ENCODE measurements around the gene HTR1D. TPM values are rescaled to one million over a fixed set of nuclear protein-coding genes. Genes with fewer than 3 reads are reported as not detected.
A peak's percentile ranks its signal among the peaks of the same experiment; 100 is the strongest.

HTR1D gene
- total RNA-seq, 1 donor from 2014 or later, result 2.1 TPM

GRCh38 chr1:23167353-23168078 is 49.8 kb downstream of the HTR1D start:
- no peak for TF ChIP-seq CTCF (IDR thresholded peaks at IDR 0.05)
- Mint-ChIP-seq H3K27ac (ENCODE audit: unreplicated experiment) (peak overlapping the region; percentile 98), H3K9me3 (ENCODE audit: low read depth) (no peaks in the 10 kb centered on the region), H3K36me3 (ENCODE audit: low read depth) (no peaks in the 10 kb centered on the region), H3K4me1 (ENCODE audit: low read depth) (peaks cover 62% of the 10 kb centered on the region), H3K4me3 (ENCODE audit: unreplicated experiment) (peak overlapping the region; percentile 99), H3K27me3 (ENCODE audit: low read depth) (no peaks in the 10 kb centered on the region)
- DNase-seq (ENCODE audit: low spot score), result no peak

- peaks cover 59% of the 10 kb centered on the region for H3K4me1 Mint-ChIP-seq (ENCODE audit: low read depth)
- H3K36me3 Mint-ChIP-seq (ENCODE audit: low read depth), result no peaks in the 10 kb centered on the region
- peak overlapping the region; percentile 92 for H3K27ac Mint-ChIP-seq (ENCODE audit: unreplicated experiment)
- DNase-seq (ENCODE audit: low spot score), result no peak
- no peak for TF ChIP-seq CTCF (IDR thresholded peaks at IDR 0.05)
- no peaks in the 10 kb centered on the region for H3K27me3 Mint-ChIP-seq (ENCODE audit: low read depth)
- H3K4me3 Mint-ChIP-seq (ENCODE audit: unreplicated experiment), result peak overlapping the region; percentile 88
- no peaks in the 10 kb centered on the region for H3K9me3 Mint-ChIP-seq (ENCODE audit: low read depth)
These were observed 50.4 kb downstream of the HTR1D start for GRCh38 chr1:23166854-23167253.

GRCh38 chr1:23163395-23163794 is 53.9 kb downstream of the HTR1D start:
- no peak for DNase-seq (ENCODE audit: low spot score)
- Mint-ChIP-seq H3K9me3 (ENCODE audit: low read depth) (no peaks in the 10 kb centered on the region), H3K4me1 (ENCODE audit: low read depth) (peaks cover 48% of the 10 kb centered on the region), H3K27ac (ENCODE audit: unreplicated experiment) (peak overlapping the region; percentile 39), H3K27me3 (ENCODE audit: low read depth) (no peaks in the 10 kb centered on the region), H3K4me3 (ENCODE audit: unreplicated experiment) (no peak overlapping the region), H3K36me3 (ENCODE audit: low read depth) (no peaks in the 10 kb centered on the region)
- TF ChIP-seq CTCF (IDR thresholded peaks at IDR 0.05), result no peak

- peaks cover 41% of the 10 kb centered on the region for H3K4me1 Mint-ChIP-seq (ENCODE audit: low read depth)
- H3K9me3 Mint-ChIP-seq (ENCODE audit: low read depth), result no peaks in the 10 kb centered on the region
- no peaks in the 10 kb centered on the region for H3K27me3 Mint-ChIP-seq (ENCODE audit: low read depth)
- H3K27ac Mint-ChIP-seq (ENCODE audit: unreplicated experiment), result no peak overlapping the region
- no peaks in the 10 kb centered on the region for H3K36me3 Mint-ChIP-seq (ENCODE audit: low read depth)
- DNase-seq (ENCODE audit: low spot score), result no peak
- H3K4me3 Mint-ChIP-seq (ENCODE audit: unreplicated experiment), result no peak overlapping the region
- no peak for TF ChIP-seq CTCF (IDR thresholded peaks at IDR 0.05)
These were observed 57.1 kb downstream of the HTR1D start for GRCh38 chr1:23159963-23160877.

GRCh38 chr1:23156940-23157339 is 60.4 kb downstream of the HTR1D start:
- no peak for TF ChIP-seq CTCF (IDR thresholded peaks at IDR 0.05)
- Mint-ChIP-seq H3K27me3 (ENCODE audit: low read depth) (no peaks in the 10 kb centered on the region), H3K9me3 (ENCODE audit: low read depth) (no peaks in the 10 kb centered on the region), H3K4me1 (ENCODE audit: low read depth) (peaks cover 40% of the 10 kb centered on the region), H3K27ac (ENCODE audit: unreplicated experiment) (no peak overlapping the region), H3K36me3 (ENCODE audit: low read depth) (no peaks in the 10 kb centered on the region), H3K4me3 (ENCODE audit: unreplicated experiment) (no peak overlapping the region)
- no peak for DNase-seq (ENCODE audit: low spot score)
